NOMO-1 treated with dmso at 0.1 percent for 144 hours (cell line): ENCODE results near the gene FBN2.
"Not testable (repeated sequence)": the region's sequence is repeated elsewhere in the genome, so short reads cannot be mapped to it uniquely, and the experiment has no call there.

Experiments used
- DNase-seq: peaks from one replicate; lab custom pipeline; 2025; ENCODE audit not compliant: unreplicated experiment; lab: John Stamatoyannopoulos, UW

Gene FBN2

GRCh38 chr5:128535251-128535650 lies 2.8 kb downstream of the FBN2 start:
- no peak for DNase-seq

DNA sequence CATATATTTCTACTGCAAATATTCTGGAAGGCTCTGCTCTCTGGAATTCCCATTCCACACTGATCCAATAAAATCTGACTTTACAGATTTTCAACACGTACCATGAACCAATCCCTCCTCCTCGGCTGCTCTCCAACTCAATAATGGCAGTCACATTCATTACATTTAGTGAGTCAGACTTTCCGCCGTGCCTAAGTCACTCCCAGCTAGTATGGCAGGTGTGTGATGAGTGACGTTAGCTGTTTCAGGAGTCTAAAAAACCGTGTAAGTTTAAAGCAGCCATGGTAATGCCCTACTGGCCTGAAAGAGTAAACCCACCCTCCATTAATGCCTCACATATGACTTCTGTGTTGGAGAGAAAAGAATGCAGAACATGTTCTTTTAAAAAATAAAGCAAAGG lies 3.3 kb downstream of the FBN2 start:
- DNase-seq, result no peak

DNA sequence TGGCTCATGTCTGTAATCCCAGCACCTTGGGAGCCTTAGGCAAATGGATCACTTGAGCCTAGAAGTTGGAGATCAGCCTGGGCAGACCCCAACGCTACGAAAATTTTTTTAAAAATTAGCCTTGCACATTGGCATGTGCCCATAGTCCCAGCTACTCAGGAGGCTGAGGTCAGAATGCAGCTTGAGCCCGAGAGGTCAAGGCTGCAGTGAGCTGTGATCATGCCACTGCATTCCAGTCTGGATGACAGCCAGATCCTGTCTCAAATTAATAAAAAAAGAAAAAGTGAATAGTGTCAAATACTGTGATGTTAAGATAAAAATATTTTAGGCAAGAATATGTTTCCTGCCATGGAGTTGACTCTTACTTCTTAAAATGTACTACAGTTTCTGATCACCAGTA lies 5.3 kb downstream of the FBN2 start:
- no peak for DNase-seq

DNA sequence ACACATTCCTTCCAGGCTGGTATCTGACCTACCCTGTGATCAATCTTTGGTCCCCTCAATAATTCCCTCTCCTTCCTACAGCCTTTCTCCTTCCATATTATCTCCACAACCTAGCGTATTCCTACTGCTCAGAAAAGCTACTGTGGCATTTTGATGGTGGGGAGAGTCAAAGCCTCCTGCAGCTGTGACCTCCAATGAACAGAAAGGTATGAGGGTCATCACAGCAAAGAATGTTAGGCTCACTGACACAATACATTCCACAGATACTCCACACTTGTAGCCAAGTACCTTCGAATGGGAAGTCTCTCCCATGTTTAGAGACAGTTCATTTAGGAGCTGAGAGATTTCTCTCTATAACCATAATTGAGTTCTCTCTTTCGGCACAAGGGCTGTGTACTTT lies 5.9 kb downstream of the FBN2 start:
- DNase-seq, result no peak

DNA sequence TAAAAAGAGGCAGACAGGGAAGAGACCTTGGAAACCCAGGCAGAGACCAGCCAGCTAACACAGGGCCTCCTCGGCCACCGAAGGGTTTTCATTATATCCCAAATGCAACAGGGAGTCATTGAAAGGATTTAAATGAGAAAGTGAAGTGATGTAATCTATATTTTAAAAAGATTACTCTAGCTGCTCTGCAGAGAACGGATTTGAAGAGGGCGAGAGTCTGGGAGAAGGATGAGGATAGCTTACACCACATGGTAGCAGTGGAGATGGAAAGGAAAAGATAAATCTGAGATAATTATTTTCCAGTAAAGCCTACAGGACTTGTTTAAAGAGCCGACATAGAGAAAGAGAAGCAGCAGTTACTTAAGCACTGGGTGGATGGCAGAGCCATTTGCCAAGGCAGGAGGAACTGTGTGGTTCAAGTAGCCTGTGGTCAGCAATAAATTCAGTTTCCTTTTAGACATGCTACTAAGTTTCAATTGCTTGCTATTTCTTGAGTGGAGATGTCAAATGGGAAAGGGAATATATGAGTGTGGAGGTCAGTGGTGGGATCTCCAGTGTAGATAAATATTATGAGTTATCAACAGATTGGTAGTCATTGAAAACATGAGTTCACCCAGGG lies 9.3 kb downstream of the FBN2 start:
- DNase-seq, result no peak

GRCh38 chr5:128528126-128528525 lies 9.9 kb downstream of the FBN2 start:
- no peak for DNase-seq

DNA sequence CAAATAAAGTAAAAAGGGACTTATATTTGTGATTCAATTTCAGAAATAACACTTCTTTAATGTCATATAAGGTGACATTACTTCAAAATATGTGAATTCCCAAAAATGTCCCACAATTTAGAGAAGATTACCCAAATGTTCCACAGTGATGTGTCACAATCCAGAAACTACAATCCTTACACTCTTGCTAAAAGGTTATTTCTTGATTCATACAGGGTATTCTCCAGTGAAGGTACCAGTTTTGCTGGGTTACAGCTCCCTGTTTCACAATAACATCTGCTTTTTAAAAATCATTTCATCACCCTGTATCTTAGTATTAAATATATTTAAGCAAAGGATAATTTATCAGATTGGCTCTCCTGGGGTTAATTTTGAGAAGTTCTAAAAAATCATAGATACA lies 11.0 kb downstream of the FBN2 start:
- no peak for DNase-seq

GRCh38 chr5:128522336-128522735 lies 15.7 kb downstream of the FBN2 start:
- no peak for DNase-seq

GRCh38 chr5:128519827-128520226 lies 18.2 kb downstream of the FBN2 start:
- no peak for DNase-seq

- DNase-seq, result no peak
Measured at GRCh38 chr5:128516978-128517377, 21.1 kb downstream of the FBN2 start.

GRCh38 chr5:128513806-128514205 lies 24.2 kb downstream of the FBN2 start:
- no peak for DNase-seq

DNA sequence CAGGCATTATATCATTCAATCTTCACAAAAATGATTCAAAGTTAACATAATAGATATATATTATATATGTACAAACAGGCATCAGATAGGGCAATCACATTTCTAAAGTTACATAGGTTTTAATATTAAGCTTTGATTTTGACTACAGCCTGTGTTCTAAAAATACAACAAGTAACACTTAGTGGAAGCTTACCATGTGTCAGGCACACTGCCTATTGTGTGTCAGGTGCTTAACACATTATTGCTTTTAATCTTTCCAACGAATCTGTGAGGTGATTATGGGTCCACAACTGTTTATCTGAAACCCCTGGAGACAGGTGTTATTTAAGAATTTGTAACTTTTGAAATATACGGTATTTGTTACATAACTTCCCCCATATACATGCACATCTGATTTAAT lies 25.2 kb downstream of the FBN2 start:
- DNase-seq, result no peak

- DNase-seq, result no peak
Measured at GRCh38 chr5:128506643-128507042, 31.4 kb downstream of the FBN2 start.

DNA sequence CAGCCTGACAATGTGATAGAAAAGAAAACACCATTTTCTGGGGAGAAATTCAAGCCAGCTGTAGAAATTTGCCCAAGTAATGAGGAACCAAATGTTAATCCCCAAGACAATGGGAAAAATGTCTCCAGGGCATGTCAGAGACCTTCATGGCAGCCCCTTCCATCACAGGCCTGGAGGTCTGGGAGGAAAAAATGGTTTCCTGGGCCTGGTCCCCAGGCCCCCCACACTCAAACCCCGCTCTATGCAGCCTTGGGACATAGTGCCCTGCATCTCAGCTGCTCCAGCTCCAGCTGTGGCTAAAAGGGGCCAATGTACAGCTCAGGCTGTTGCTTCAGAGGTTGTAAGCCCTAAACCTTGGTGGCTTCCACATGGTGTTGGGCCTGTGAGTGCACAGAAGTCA lies 34.3 kb downstream of the FBN2 start:
- DNase-seq, result not testable (repeated sequence)

DNA sequence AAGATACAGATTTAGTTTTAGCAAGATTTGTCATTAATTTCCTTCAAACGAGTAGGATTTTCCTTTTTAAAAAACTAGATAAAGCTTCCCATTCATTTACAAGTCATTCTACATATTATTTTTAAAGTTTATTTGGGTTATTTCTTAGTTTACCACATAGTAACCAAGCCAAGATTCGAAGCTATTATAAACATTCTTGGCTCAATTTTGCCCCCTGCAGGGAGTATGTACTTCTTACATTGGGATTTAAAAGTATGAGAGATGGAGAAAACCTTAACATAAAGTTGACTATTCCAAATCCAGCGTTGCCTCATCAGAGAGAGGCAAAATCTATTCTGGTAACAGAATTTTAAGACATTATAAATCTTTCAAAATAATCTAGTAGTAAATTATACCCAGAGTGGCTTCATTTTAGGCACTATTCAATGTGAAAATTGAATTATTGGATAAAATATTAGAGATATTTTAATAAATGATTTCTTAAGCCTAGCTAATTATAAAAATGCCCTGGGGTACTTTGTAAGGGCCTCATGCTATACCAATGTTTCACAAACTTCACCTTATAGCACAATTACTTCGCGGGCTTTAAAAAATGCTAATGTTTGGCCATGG lies 39.1 kb downstream of the FBN2 start:
- DNase-seq, result no peak

- no peak for DNase-seq
Measured at GRCh38 chr5:128494516-128494915, 43.5 kb downstream of the FBN2 start.

GRCh38 chr5:128493657-128494329 lies 44.3 kb downstream of the FBN2 start:
- DNase-seq, result no peak

- DNase-seq, result no peak
Measured at GRCh38 chr5:128491291-128491690, 46.8 kb downstream of the FBN2 start.

- DNase-seq, result no peak
Measured at GRCh38 chr5:128490761-128491160, 47.3 kb downstream of the FBN2 start.

GRCh38 chr5:128487041-128487440 lies 51.0 kb downstream of the FBN2 start:
- DNase-seq, result no peak

GRCh38 chr5:128483738-128484137 lies 54.3 kb downstream of the FBN2 start:
- no peak for DNase-seq

DNA sequence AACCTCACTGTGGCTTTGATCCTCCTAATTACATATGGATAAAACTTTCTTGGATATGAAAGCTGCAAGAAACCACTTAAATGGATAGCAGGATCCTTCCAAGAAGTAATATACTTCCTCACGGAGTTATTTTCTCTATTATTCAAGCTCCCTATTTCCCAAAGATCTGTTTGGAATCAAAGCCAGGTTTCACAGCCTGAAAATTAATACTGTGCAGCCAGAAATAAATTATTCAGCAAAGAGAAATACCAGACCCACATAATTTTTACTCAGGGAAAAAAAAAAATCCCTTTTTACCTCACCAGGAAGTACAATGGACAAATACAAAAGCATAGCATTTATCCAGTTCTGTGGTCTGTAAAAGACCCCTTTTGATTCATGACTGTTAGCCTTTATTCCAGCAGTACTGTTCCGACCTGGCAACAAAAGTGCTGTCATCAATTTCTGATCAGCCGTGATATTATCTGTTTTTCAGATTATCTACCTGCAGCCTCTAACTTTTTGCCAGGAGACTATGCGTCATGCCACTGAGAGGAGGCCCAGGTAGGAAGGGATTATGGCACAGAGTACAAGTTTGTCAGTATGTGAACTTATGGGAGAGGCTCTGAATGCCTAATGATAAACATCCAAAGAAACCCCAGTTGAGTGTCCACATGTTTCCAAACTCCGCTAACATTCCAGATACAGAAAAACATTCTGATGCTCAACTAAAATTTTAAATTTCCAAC lies 57.0 kb downstream of the FBN2 start:
- DNase-seq, result no peak
